Naive thymus-derived CD4-positive, alpha-beta T cell (primary cell): Measurements from ENCODE around the gene MYH11. TPM values are rescaled to one million over a fixed set of nuclear protein-coding genes. Genes with fewer than 3 reads are reported as not detected.

Experiments used
- ATAC-seq: fragments of 150-1000 bp; cut with Tn5 transposase; 2 replicates; pipeline ENCODE4 v1.10.0; 2021; ENCODE audit warnings: mild to moderate bottlenecking, moderate library complexity
- CTCF ChIA-PET: fragments of 350-600 bp; sonication (Branson Sonifier 250); formaldehyde crosslinking; loops from one replicate; lab custom pipeline; 2021; ENCODE audit warnings: antibody characterized with exemption; lab: Charles Lee
- POLR2A ChIA-PET: fragments of 350-600 bp; sonication (Branson Sonifier 250); formaldehyde crosslinking; loops from one replicate; lab custom pipeline; 2021; ENCODE audit warnings: antibody characterized with exemption, inconsistent platforms; lab: Charles Lee
- DNase-seq, 9 donors: peaks; one replicate each; pipeline versions ENCODE4 v3.0.0 to v3.0.0-alpha.2; 2020 to 2022; ENCODE audit warnings: mixed read lengths in 1 of 9
- H3K27ac ChIP-seq: one replicate; pipeline ENCODE4 v1.7.0; 2013; ENCODE audit warnings: mild to moderate bottlenecking, low read depth, low read length, moderate library complexity
- H3K27me3 ChIP-seq, 2 donors: one replicate each; pipeline ENCODE4 v1.7.0; 2013; ENCODE audit warnings: low read length in 2 of 2, mild to moderate bottlenecking in 2 of 2, moderate library complexity in 2 of 2; ENCODE audit not compliant: control insufficient read depth in 2 of 2, insufficient read depth in 2 of 2
- H3K36me3 ChIP-seq, 3 experiments: 1 replicate in 2 of 3; 2 replicates in 1 of 3; pipeline ENCODE4 v1.7.0; 2013; ENCODE audit warnings: low read length in 3 of 3, mild to moderate bottlenecking in 3 of 3, moderate library complexity in 1 of 3; ENCODE audit not compliant: insufficient read depth in 3 of 3, control insufficient read depth in 2 of 3
- H3K4me1 ChIP-seq, 2 donors: one replicate each; pipeline ENCODE4 v1.7.0; 2013; ENCODE audit warnings: low read length in 2 of 2, mild to moderate bottlenecking in 2 of 2, moderate library complexity in 1 of 2; ENCODE audit not compliant: control insufficient read depth in 2 of 2, insufficient read depth in 2 of 2
- H3K4me3 ChIP-seq: 2 replicates; pipeline ENCODE4 v1.7.0; 2013; ENCODE audit warnings: mild to moderate bottlenecking, low read length
- H3K9me3 ChIP-seq, 3 experiments: 1 replicate in 2 of 3; 2 replicates in 1 of 3; pipeline ENCODE4 v1.7.0; 2013; ENCODE audit warnings: low read length in 3 of 3; ENCODE audit not compliant: control insufficient read depth in 2 of 3
- H3K27ac Mint-ChIP-seq, 9 donors: one replicate each; pipeline ENCODE4 v1.8.0; 2020 to 2022; ENCODE audit warnings: mixed read lengths in 9 of 9, mild to moderate bottlenecking in 8 of 9, moderate library complexity in 5 of 9, inconsistent platforms in 2 of 9
- H3K27me3 Mint-ChIP-seq, 5 donors: one replicate each; pipeline ENCODE4 v1.8.0; 2021 to 2022; ENCODE audit warnings: mixed read lengths in 5 of 5, mild to moderate bottlenecking in 1 of 5
- H3K36me3 Mint-ChIP-seq, 5 donors: one replicate each; pipeline ENCODE4 v1.8.0; 2020 to 2022; ENCODE audit warnings: mixed read lengths in 5 of 5, mild to moderate bottlenecking in 3 of 5, inconsistent platforms in 1 of 5
- H3K4me1 Mint-ChIP-seq, 7 donors: one replicate each; pipeline ENCODE4 v1.8.0; 2020 to 2022; ENCODE audit warnings: mixed read lengths in 7 of 7, mild to moderate bottlenecking in 3 of 7, inconsistent platforms in 1 of 7
- H3K4me3 Mint-ChIP-seq, 10 donors: one replicate each; pipeline ENCODE4 v1.8.0; 2020 to 2022; ENCODE audit warnings: mild to moderate bottlenecking in 10 of 10, mixed read lengths in 10 of 10, moderate library complexity in 6 of 10, inconsistent platforms in 2 of 10
- H3K9me3 Mint-ChIP-seq, 11 donors: one replicate each; pipeline ENCODE4 v1.8.0; 2020 to 2022; ENCODE audit warnings: mixed read lengths in 11 of 11, mild to moderate bottlenecking in 4 of 11, inconsistent platforms in 1 of 11, moderate library complexity in 1 of 11
- intact Hi-C, 2 donors: fragments of 100-400 bp; cut with micrococcal nuclease; formaldehyde crosslinking; loops; one replicate each; pipeline ENCODE4 v1.15.1; 2023
- polyA plus RNA-seq, 2 donors: library from polyadenylated mRNA; unstranded; fragments of 300-500 nt; fragmentation: Illumina TruSeq; gene quantifications; one replicate each; pipeline ENCODE4 v1.2.3, GENCODE V29; 2021
- total RNA-seq, 6 experiments: library from RNA in 5 of 6; stranded (reverse) in 5 of 6; gene quantifications; 1 replicate in 5 of 6; 2 replicates in 1 of 6; pipeline ENCODE4 v1.2.3 and lab custom pipeline; 2021 to 2026

MYH11 gene
- total and polyA plus RNA-seq, 7 experiments from 2014 or later: 0.05 to 2.2 (median 0.39) TPM; not detected in 4

DNA sequence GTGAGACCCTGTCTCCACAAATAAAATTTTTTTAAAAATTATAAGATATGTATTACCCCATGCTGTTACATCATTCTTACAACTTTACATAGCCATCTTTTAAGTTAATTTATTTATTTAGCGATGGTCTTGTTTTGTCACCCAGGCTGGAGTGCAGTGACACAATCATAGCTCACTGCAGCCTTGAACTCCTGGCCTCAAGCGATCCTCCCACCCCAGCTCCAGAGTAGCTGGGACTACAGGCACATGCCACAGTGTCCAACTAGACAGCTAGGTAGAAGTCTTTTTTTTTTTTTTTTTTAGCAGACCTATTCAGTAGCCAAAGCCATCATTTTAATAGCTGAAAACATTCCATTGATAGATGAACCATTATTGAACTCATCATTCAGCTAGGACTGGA, 114.1 kb downstream of the MYH11 start:
- intact Hi-C loops: no loop called here
- Mint-ChIP-seq H3K4me3 (no peak overlapping the region), H3K36me3 (peaks cover 7 to 36% (median 25%) of the 10 kb centered on the region in 5 donors), H3K27me3 (no peaks in the 10 kb centered on the region), H3K27ac (no peak overlapping the region), H3K9me3 (peaks cover 0 to 8% (median 3%) of the 10 kb centered on the region in 11 donors), H3K4me1 (peaks cover 0 to 8% (median 0%) of the 10 kb centered on the region in 7 donors)
- no peak for ATAC-seq
- H3K27me3 ChIP-seq: no peaks in the 10 kb centered on the region
- no peak overlapping the region for H3K27ac ChIP-seq
- ChIA-PET CTCF (interaction anchor here (0.6 kb wide), 1 partner anchor 31 kb away, joined by 7 read pairs; no protein-coding TSS in a partner anchor), POLR2A (no interaction called here)
- H3K4me1 ChIP-seq: no peaks in the 10 kb centered on the region
- DNase-seq: no peak
- peaks cover 0 to 33% (median 0%) of the 10 kb centered on the region in 3 experiments for H3K36me3 ChIP-seq
- no peak overlapping the region for H3K4me3 ChIP-seq
- no peaks in the 10 kb centered on the region for H3K9me3 ChIP-seq

DNA sequence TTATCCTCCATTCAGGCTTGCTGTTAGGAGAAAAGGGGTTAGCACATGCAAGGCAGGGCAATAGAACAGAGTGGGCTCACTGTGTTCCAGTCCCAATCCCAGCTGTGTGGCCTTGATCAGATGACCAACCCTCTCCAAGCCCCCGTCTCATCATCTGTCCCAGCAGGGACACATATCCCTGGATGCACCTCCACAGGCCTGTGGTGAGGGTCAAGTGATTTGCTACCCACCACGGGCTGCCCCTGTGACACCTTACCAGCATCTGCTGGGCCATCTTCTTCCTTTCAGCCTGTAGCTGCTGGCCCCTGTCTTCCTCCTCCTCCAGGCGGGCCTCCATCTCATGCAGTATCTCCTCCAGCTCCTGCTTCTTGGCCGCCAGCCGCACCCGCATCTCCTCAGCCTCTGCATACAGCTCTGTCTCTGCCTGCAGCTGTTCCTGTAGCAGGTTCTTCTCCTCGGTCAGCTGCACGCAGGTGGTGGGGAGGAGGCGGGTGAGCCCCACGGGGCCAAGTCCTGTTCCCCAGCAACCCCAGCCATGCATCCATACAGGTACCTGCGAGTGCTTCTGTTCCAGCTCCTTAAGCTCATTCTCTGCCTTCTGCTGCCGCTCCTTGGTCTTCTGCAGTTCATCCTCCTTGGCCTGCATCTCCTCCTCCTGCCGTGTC, 115.5 kb downstream of the MYH11 start:
- peaks cover 0 to 8% (median 0%) of the 10 kb centered on the region in 7 donors for H3K4me1 Mint-ChIP-seq

GRCh38 chr16:15739950-15740349, 116.9 kb downstream of the MYH11 start:
- Histone ChIP-seq H3K27ac (no peak overlapping the region), H3K4me1 (no peaks in the 10 kb centered on the region), H3K27me3 (no peaks in the 10 kb centered on the region), H3K4me3 (no peak overlapping the region), H3K36me3 (peaks cover 0 to 52% (median 0%) of the 10 kb centered on the region in 3 experiments), H3K9me3 (no peaks in the 10 kb centered on the region)
- no peak overlapping the region for H3K27ac Mint-ChIP-seq
- H3K4me3 Mint-ChIP-seq: no peak overlapping the region
- peaks cover 0 to 8% (median 0%) of the 10 kb centered on the region in 7 donors for H3K4me1 Mint-ChIP-seq
- H3K36me3 Mint-ChIP-seq: peaks cover 14 to 44% (median 30%) of the 10 kb centered on the region in 5 donors
- H3K9me3 Mint-ChIP-seq: peaks cover 0 to 8% (median 3%) of the 10 kb centered on the region in 11 donors
- no peaks in the 10 kb centered on the region for H3K27me3 Mint-ChIP-seq
- POLR2A ChIA-PET: no interaction called here
- CTCF ChIA-PET: no interaction called here
- no peak for ATAC-seq
- no peak for DNase-seq
- intact Hi-C loops: no loop called here

More for the DNA sequence above, 115.5 kb downstream of the MYH11 start:
- ChIA-PET POLR2A (no interaction called here), CTCF (no interaction called here)
- no peaks in the 10 kb centered on the region for H3K4me1 ChIP-seq
- DNase-seq (no peak), ATAC-seq (no peak)
- H3K4me3 ChIP-seq: no peak overlapping the region
- Mint-ChIP-seq H3K27me3 (no peaks in the 10 kb centered on the region), H3K9me3 (peaks cover 0 to 8% (median 3%) of the 10 kb centered on the region in 11 donors), H3K27ac (peak overlapping the region in 1 of 9 donors; percentile 54), H3K36me3 (peaks cover 14 to 35% (median 26%) of the 10 kb centered on the region in 5 donors), H3K4me3 (peak overlapping the region in 1 of 10 donors; percentile 11)
- intact Hi-C loops: no loop called here
- H3K27ac ChIP-seq: no peak overlapping the region
- H3K36me3 ChIP-seq: peaks cover 0 to 40% (median 0%) of the 10 kb centered on the region in 3 experiments
- no peaks in the 10 kb centered on the region for H3K9me3 ChIP-seq
- no peaks in the 10 kb centered on the region for H3K27me3 ChIP-seq

- POLR2A ChIA-PET: interaction anchor here (0.7 kb wide), 1 partner anchor 14 kb away, joined by 3 read pairs; no protein-coding TSS in a partner anchor
These were observed 117.4 kb downstream of the MYH11 start for GRCh38 chr16:15739464-15739863.

DNA sequence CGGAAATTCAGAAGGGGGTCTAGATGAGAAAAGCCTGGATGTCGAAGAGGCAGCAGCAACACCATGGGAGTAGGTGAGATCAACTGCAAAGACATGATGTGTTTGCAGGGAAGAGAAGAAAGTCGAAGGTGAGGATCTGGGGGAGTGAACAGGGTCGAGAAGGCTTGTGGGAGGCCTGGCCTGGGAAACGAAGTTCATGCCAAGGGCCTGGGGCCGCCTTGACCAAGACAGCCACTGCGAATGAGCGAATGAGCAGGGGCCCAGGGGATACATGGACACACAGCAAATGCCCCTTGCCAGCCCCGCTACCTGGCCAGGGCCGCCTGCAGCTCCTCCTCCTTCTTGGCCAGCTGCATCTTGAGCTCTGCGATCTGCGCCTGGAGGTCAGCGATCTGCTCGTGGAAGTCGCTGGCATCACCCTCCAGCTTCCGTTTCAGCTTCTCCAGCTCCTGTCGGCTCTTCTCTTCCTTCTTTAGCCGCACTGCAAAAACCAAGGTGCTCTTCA, 119.6 kb downstream of the MYH11 start:
- Histone ChIP-seq H3K4me3 (no peak overlapping the region), H3K9me3 (no peaks in the 10 kb centered on the region), H3K27ac (no peak overlapping the region), H3K27me3 (no peaks in the 10 kb centered on the region), H3K4me1 (no peaks in the 10 kb centered on the region), H3K36me3 (peaks cover 0 to 45% (median 0%) of the 10 kb centered on the region in 3 experiments)
- H3K36me3 Mint-ChIP-seq: peaks cover 14 to 50% (median 30%) of the 10 kb centered on the region in 5 donors
- intact Hi-C loops: no loop called here
- no peak for ATAC-seq
- peak overlapping the region in 1 of 10 donors; percentile 25 for H3K4me3 Mint-ChIP-seq
- H3K9me3 Mint-ChIP-seq: peaks cover 0 to 8% (median 3%) of the 10 kb centered on the region in 11 donors
- peak overlapping the region in 1 of 9 donors; percentile 32 for H3K27ac Mint-ChIP-seq
- no peaks in the 10 kb centered on the region for H3K27me3 Mint-ChIP-seq
- peaks cover 0 to 8% (median 0%) of the 10 kb centered on the region in 7 donors for H3K4me1 Mint-ChIP-seq
- POLR2A ChIA-PET: no interaction called here
- no peak for DNase-seq
- CTCF ChIA-PET: no interaction called here

More at GRCh38 chr16:15739464-15739863, 117.4 kb downstream of the MYH11 start:
- DNase-seq (no peak), ATAC-seq (no peak)
- H3K9me3 Mint-ChIP-seq: peaks cover 0 to 8% (median 3%) of the 10 kb centered on the region in 11 donors
- intact Hi-C loops: no loop called here
- peak overlapping the region in 2 of 9 donors; percentile 30 to 50 for H3K27ac Mint-ChIP-seq
- Histone ChIP-seq H3K36me3 (peaks cover 0 to 55% (median 0%) of the 10 kb centered on the region in 3 experiments), H3K27me3 (no peaks in the 10 kb centered on the region), H3K4me1 (no peaks in the 10 kb centered on the region), H3K9me3 (no peaks in the 10 kb centered on the region), H3K4me3 (no peak overlapping the region), H3K27ac (no peak overlapping the region)
- H3K27me3 Mint-ChIP-seq: no peaks in the 10 kb centered on the region
- H3K36me3 Mint-ChIP-seq: peaks cover 14 to 48% (median 30%) of the 10 kb centered on the region in 5 donors
- no peak overlapping the region for H3K4me3 Mint-ChIP-seq
- CTCF ChIA-PET: no interaction called here
- H3K4me1 Mint-ChIP-seq: peaks cover 0 to 8% (median 0%) of the 10 kb centered on the region in 7 donors

- H3K27me3 Mint-ChIP-seq: no peaks in the 10 kb centered on the region
- Histone ChIP-seq H3K9me3 (no peaks in the 10 kb centered on the region), H3K27me3 (no peaks in the 10 kb centered on the region), H3K36me3 (peaks cover 0 to 40% (median 0%) of the 10 kb centered on the region in 3 experiments), H3K4me1 (no peaks in the 10 kb centered on the region), H3K4me3 (no peak overlapping the region), H3K27ac (no peak overlapping the region)
- no peak for ATAC-seq
- peaks cover 0 to 6% (median under 1%) of the 10 kb centered on the region in 11 donors for H3K9me3 Mint-ChIP-seq
- no peak for DNase-seq
- CTCF ChIA-PET: no interaction called here
- POLR2A ChIA-PET: no interaction called here
- no peak overlapping the region for H3K4me3 Mint-ChIP-seq
- H3K27ac Mint-ChIP-seq: peak overlapping the region in 5 of 9 donors; percentile 12 to 42 (median 32)
- H3K36me3 Mint-ChIP-seq: peaks cover 9 to 46% (median 24%) of the 10 kb centered on the region in 5 donors
- H3K4me1 Mint-ChIP-seq: peaks cover 0 to 8% (median 0%) of the 10 kb centered on the region in 7 donors
- intact Hi-C loops: no loop called here
These were observed 120.3 kb downstream of the MYH11 start for GRCh38 chr16:15736529-15736928.
